NCI-H1092 treated with DMSO at 0.1 percent for 48 hours (cell line): ENCODE results near the gene SREBF1.

Source experiments
- DNase-seq: peaks from one replicate; lab custom pipeline; 2025; lab: John Stamatoyannopoulos, UW

SREBF1 gene

GRCh38 chr17:17779015-17779611, 57.7 kb downstream of the SREBF1 start:
- no peak for DNase-seq

- DNase-seq: no peak
These were observed 58.3 kb downstream of the SREBF1 start for GRCh38 chr17:17778308-17779014.

GRCh38 chr17:17776889-17777288, 59.9 kb downstream of the SREBF1 start:
- no peak for DNase-seq

- DNase-seq: no peak
These were observed 62.5 kb downstream of the SREBF1 start for GRCh38 chr17:17774009-17774881.

- DNase-seq: no peak
These were observed 64.6 kb downstream of the SREBF1 start for GRCh38 chr17:17772231-17772630.

GRCh38 chr17:17771498-17772201, 65.1 kb downstream of the SREBF1 start:
- no peak for DNase-seq

- no peak for DNase-seq
These were observed 66.1 kb downstream of the SREBF1 start for GRCh38 chr17:17770632-17771044.

GRCh38 chr17:17769869-17770631, 66.7 kb downstream of the SREBF1 start:
- DNase-seq: no peak

GRCh38 chr17:17768424-17769088, 68.2 kb downstream of the SREBF1 start:
- DNase-seq: peak; percentile 41

GRCh38 chr17:17767887-17768418, 68.8 kb downstream of the SREBF1 start:
- DNase-seq: no peak

GRCh38 chr17:17767154-17767869, 69.5 kb downstream of the SREBF1 start:
- DNase-seq: no peak

- DNase-seq: no peak
These were observed 70.1 kb downstream of the SREBF1 start for GRCh38 chr17:17766744-17767120.

- no peak for DNase-seq
These were observed 70.6 kb downstream of the SREBF1 start for GRCh38 chr17:17766077-17766743.

GRCh38 chr17:17765359-17766076, 71.3 kb downstream of the SREBF1 start:
- DNase-seq: no peak

- no peak for DNase-seq
These were observed 73.1 kb downstream of the SREBF1 start for GRCh38 chr17:17763734-17764133.

- DNase-seq: no peak
These were observed 73.7 kb downstream of the SREBF1 start for GRCh38 chr17:17763136-17763535.

- DNase-seq: no peak
These were observed 74.1 kb downstream of the SREBF1 start for GRCh38 chr17:17762744-17763105.
